RWPE1 (cell line): ENCODE data around the gene CACHD1.

ENCODE experiments used
- CTCF ChIA-PET: fragments of 350-600 bp; sonication (Branson Sonifier 250); formaldehyde crosslinking; extraction: SDS; loops from one replicate; lab custom pipeline; 2021; lab: Yijun Ruan, JAX
- POLR2A ChIA-PET: fragments of 400-600 bp; formaldehyde crosslinking; extraction: SDS; loops from one replicate; lab custom pipeline; 2020; ENCODE audit warnings: antibody characterized with exemption; ENCODE audit not compliant: low non-redundant PET; lab: Yijun Ruan, JAX
- DNase-seq: peaks from one replicate; pipeline ENCODE4 v3.0.0; 2012; ENCODE audit warnings: low spot score
- H3K27ac ChIP-seq: fragments of 450-650 bp; 2 replicates; pipeline ENCODE4 v1.5.1; 2017
- CTCF ChIP-seq: fragments of 450-650 bp; conservative IDR thresholded peaks from 2 replicates; pipeline ENCODE4 v1.5.1; 2017; ENCODE audit warnings: low read depth, mild to moderate bottlenecking

The CACHD1 gene

GRCh38 chr1:64624218-64624713 is 154.3 kb downstream of the CACHD1 start:
- no peak for TF ChIP-seq CTCF
- DNase-seq = no peak
- ChIA-PET POLR2A (no interaction called here), CTCF (no interaction called here)
- no peak overlapping the region for H3K27ac ChIP-seq

- TF ChIP-seq CTCF = no peak
- CTCF ChIA-PET = no interaction called here
- POLR2A ChIA-PET = no interaction called here
- no peak for DNase-seq
- H3K27ac ChIP-seq = no peak overlapping the region
Measured at GRCh38 chr1:64624808-64625207, 154.9 kb downstream of the CACHD1 start.

GRCh38 chr1:64630611-64631010 is 160.7 kb downstream of the CACHD1 start:
- no peak for TF ChIP-seq CTCF
- CTCF ChIA-PET = no interaction called here
- no peak for DNase-seq
- POLR2A ChIA-PET = interaction anchor here (0.7 kb wide), 1 partner anchor 8 kb away, joined by 7 read pairs; no protein-coding TSS in a partner anchor
- H3K27ac ChIP-seq = no peak overlapping the region

- ChIA-PET CTCF (interaction anchor here (0.7 kb wide), 1 partner anchor 111 kb away, joined by 3 read pairs; no protein-coding TSS in a partner anchor), POLR2A (no interaction called here)
- no peak overlapping the region for H3K27ac ChIP-seq
- no peak for TF ChIP-seq CTCF
- no peak for DNase-seq
Measured at GRCh38 chr1:64631346-64632034, 161.6 kb downstream of the CACHD1 start.

- no peak for TF ChIP-seq CTCF
- no peak overlapping the region for H3K27ac ChIP-seq
- ChIA-PET POLR2A (no interaction called here), CTCF (interaction anchor here (0.6 kb wide), 3 partner anchors 79 to 344 kb away, joined by 3 to 4 read pairs (median 4); no protein-coding TSS in a partner anchor)
- DNase-seq = no peak
Measured at GRCh38 chr1:64632936-64633335, 163.0 kb downstream of the CACHD1 start.

- POLR2A ChIA-PET = no interaction called here
- no peak for TF ChIP-seq CTCF
- CTCF ChIA-PET = no interaction called here
- no peak overlapping the region for H3K27ac ChIP-seq
- DNase-seq = no peak
Measured at GRCh38 chr1:64645735-64646134, 175.8 kb downstream of the CACHD1 start.
